Endothelial cell of umbilical vein (primary cell): ENCODE results near the gene ACAD11. TPM values are rescaled to one million over a fixed set of nuclear protein-coding genes. Genes with fewer than 3 reads are reported as not detected.

Experiments used
- BruUV-seq: library from RNA; stranded (reverse); fragments of 400-500 nt; replicated peaks from 2 replicates; lab custom pipeline; 2021; lab: Mats Ljungman, UMichigan
- CTCF ChIA-PET: fragments of 300-600, 350-600 bp; sonication (Branson Sonifier 250); formaldehyde crosslinking; loops from one replicate; lab custom pipeline; 2021; ENCODE audit warnings: antibody characterized with exemption, inconsistent platforms; lab: Charles Lee
- POLR2A ChIA-PET: fragments of 300-600, 350-600 bp; sonication (Branson Sonifier 250); formaldehyde crosslinking; loops from one replicate; lab custom pipeline; 2021; ENCODE audit warnings: antibody characterized with exemption, inconsistent platforms; lab: Charles Lee
- DNase-seq: peaks from one replicate; pipeline ENCODE4 v3.0.0-alpha.2; 2011; ENCODE audit warnings: low read depth, low spot score
- FAIRE-seq: peaks from 2 replicates; lab custom pipeline; 2011; peaks lifted over from hg19 to GRCh38; lab: Jason Lieb, UNC
- H2AFZ ChIP-seq: 2 replicates; pipeline ENCODE4 v1.6.0; 2012; ENCODE audit warnings: low read depth, low read length, control low read depth, inconsistent platforms
- H3K27ac ChIP-seq: 2 replicates; pipeline ENCODE4 v1.5.1; 2011; ENCODE audit warnings: low read depth, mild to moderate bottlenecking, control low read depth, low read length, moderate library complexity; ENCODE audit not compliant: insufficient read depth
- H3K27me3 ChIP-seq, 2 experiments: 2 replicates each; pipeline versions ENCODE4 v1.6.0 to v1.6.1; 2011; ENCODE audit warnings: low read length in 2 of 2, mixed read lengths in 1 of 2; ENCODE audit not compliant: control insufficient read depth in 2 of 2, insufficient read depth in 2 of 2
- H3K36me3 ChIP-seq, 2 experiments: 2 replicates in 1 of 2; 3 replicates in 1 of 2; pipeline ENCODE4 v1.5.1; 2011; ENCODE audit warnings: low read length in 2 of 2, mild to moderate bottlenecking in 1 of 2, moderate library complexity in 1 of 2; ENCODE audit not compliant: control insufficient read depth in 2 of 2, insufficient read depth in 2 of 2; ENCODE audit errors: extremely low read depth in 1 of 2
- H3K4me1 ChIP-seq: 3 replicates; pipeline ENCODE4 v1.5.1; 2011; ENCODE audit warnings: mild to moderate bottlenecking, low read length; ENCODE audit not compliant: control insufficient read depth, insufficient read depth; ENCODE audit errors: extremely low read depth
- H3K4me2 ChIP-seq: 2 replicates; pipeline ENCODE4 v1.6.1; 2011; ENCODE audit warnings: low read length, control low read depth, mixed read lengths; ENCODE audit not compliant: insufficient read depth
- H3K4me3 ChIP-seq, 3 experiments: fragments of 200-600 bp in 1 of 3; sonication (generic), shearing (Covaris generic) in 1 of 3; replicated peaks in 1 of 3; 2 replicates each; pipeline ENCODE4 v1.5.1; 2011 to 2016; ENCODE audit warnings: control low read depth in 3 of 3, low read length in 3 of 3, mild to moderate bottlenecking in 2 of 3, inconsistent platforms in 1 of 3, low read depth in 1 of 3, moderate library complexity in 1 of 3; ENCODE audit not compliant: insufficient read depth in 1 of 3
- H3K79me2 ChIP-seq: 2 replicates; pipeline ENCODE4 v1.6.0; 2012; ENCODE audit warnings: low read length, inconsistent platforms; ENCODE audit not compliant: control insufficient read depth, insufficient read depth
- H3K9ac ChIP-seq: replicated peaks from 2 replicates; pipeline ENCODE3; 2011; ENCODE audit warnings: low read length, control low read depth; ENCODE audit not compliant: insufficient read depth; ENCODE audit errors: extremely low read depth
- H3K9me1 ChIP-seq: replicated peaks from 3 replicates; pipeline ENCODE4 v1.6.0; 2011; ENCODE audit warnings: mild to moderate bottlenecking, low read length; ENCODE audit not compliant: control insufficient read depth, insufficient read depth; ENCODE audit errors: extremely low read depth
- H3K9me3 ChIP-seq: replicated peaks from 2 replicates; pipeline ENCODE4 v1.5.1; 2012; ENCODE audit warnings: low read length, inconsistent platforms; ENCODE audit not compliant: control insufficient read depth, insufficient read depth
- H4K20me1 ChIP-seq: replicated peaks from 2 replicates; pipeline ENCODE3; 2011; ENCODE audit warnings: mild to moderate bottlenecking, low read length; ENCODE audit not compliant: control insufficient read depth, insufficient read depth; ENCODE audit errors: extremely low read depth
- EZH2 ChIP-seq: IDR thresholded peaks from 2 replicates; pipeline ENCODE4 v1.6.1; 2012; ENCODE audit warnings: borderline replicate concordance, low read depth, mild to moderate bottlenecking, moderate library complexity, low read length, inconsistent platforms; ENCODE audit not compliant: severe bottlenecking
- FOS ChIP-seq: IDR thresholded peaks from 2 replicates; pipeline ENCODE4 v1.6.1; 2011; ENCODE audit warnings: mild to moderate bottlenecking, low read length, moderate library complexity, borderline replicate concordance; ENCODE audit not compliant: insufficient read depth
- GATA2 ChIP-seq: IDR thresholded peaks from 2 replicates; pipeline ENCODE4 v1.7.0; 2011; ENCODE audit warnings: low read depth, mild to moderate bottlenecking, moderate library complexity, mixed read lengths, low read length; ENCODE audit not compliant: insufficient read length, insufficient read depth
- JUN ChIP-seq: IDR thresholded peaks from 2 replicates; pipeline ENCODE4 v1.6.1; 2011; ENCODE audit warnings: borderline replicate concordance, low read depth; ENCODE audit not compliant: insufficient read length, insufficient read depth
- MYC ChIP-seq: IDR thresholded peaks from one replicate; pipeline ENCODE4 v1.6.1; 2011; ENCODE audit warnings: mild to moderate bottlenecking, low read depth, low read length
- POLR2A ChIP-seq: IDR thresholded peaks from 2 replicates; pipeline ENCODE4 v1.6.1; 2012; ENCODE audit warnings: low read depth, mild to moderate bottlenecking, control low read depth, low read length
- POLR2AphosphoS5 ChIP-seq: IDR thresholded peaks from 2 replicates; pipeline ENCODE4 v1.6.1; 2012; ENCODE audit warnings: low read depth, mild to moderate bottlenecking, control low read depth, low read length, moderate library complexity; ENCODE audit not compliant: insufficient read depth
- dilution Hi-C: fragments of 300-500 bp; cut with MboI; formaldehyde crosslinking; loops from one replicate; pipeline ENCODE4 v1.15.0; 2019; ENCODE audit warnings: low sequenced_read_pairs; ENCODE audit not compliant: extremely low pct_ligation_motif_present
- intact Hi-C: fragments of 100-400 bp; cut with micrococcal nuclease; formaldehyde crosslinking; loops from one replicate; pipeline ENCODE4 v1.10.0; 2022
- polyA plus RNA-seq, 4 experiments: library from polyadenylated mRNA; depleted of rRNA in 3 of 4; stranded (reverse) in 3 of 4; unstranded in 1 of 4; fragments of >200 nt; gene quantifications; 2 replicates each; pipeline versions ENCODE4 v1.2.1 to v1.2.3, GENCODE V29; 2011 to 2012; ENCODE audit warnings: missing spikeins in 1 of 4
- total RNA-seq: library from RNA; stranded (reverse); gene quantifications from 2 replicates; pipeline ENCODE4 v1.2.3, GENCODE V29; 2021
- TF ChIP-seq, protein P1 (sequence below): IDR thresholded peaks from 2 replicates; pipeline ENCODE4 v1.6.1; 2011; ENCODE audit not compliant: insufficient read depth, insufficient read length
- TF ChIP-seq, protein P2 (sequence below), 2 donors: IDR thresholded peaks; 1 replicate in 1 of 2; 2 replicates in 1 of 2; pipeline ENCODE4 v1.5.1; 2011; ENCODE audit warnings: low read length in 2 of 2, mild to moderate bottlenecking in 2 of 2, moderate library complexity in 2 of 2, control low read depth in 1 of 2, inconsistent platforms in 1 of 2, low read depth in 1 of 2; ENCODE audit not compliant: insufficient read depth in 1 of 2; ENCODE audit errors: extremely low read depth in 1 of 2

Gene ACAD11
- total and polyA plus RNA-seq, 2 donors (not counting 3 experiments of a cell fraction or from before 2014, with no cell fraction given): 9.6 to 17.9 TPM

DNA sequence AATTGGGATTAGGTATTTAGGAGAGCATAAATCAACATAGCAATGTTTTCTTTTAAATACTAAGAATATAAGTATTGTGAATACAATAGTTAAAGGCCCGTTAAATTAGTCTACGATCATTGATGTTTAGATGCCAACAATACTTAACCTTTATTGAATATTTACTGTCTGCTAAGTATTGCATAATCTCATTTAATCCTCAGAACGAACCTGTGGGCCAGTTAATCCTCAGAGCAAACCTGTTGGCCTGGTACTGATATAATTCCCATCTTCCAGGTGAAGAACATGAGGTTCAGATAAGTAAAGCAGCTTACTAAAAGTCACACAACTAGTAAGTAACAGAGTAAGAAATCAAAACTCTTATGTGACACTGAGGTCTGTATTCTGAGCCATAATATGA is 119.9 kb downstream of the ACAD11 start:
- Histone ChIP-seq H3K9me1 (no peaks in the 10 kb centered on the region), H3K4me2 (no peak overlapping the region), H3K79me2 (no peaks in the 10 kb centered on the region), H3K9ac (no peak overlapping the region), H3K27ac (no peak overlapping the region), H3K27me3 (no peaks in the 10 kb centered on the region), H4K20me1 (no peaks in the 10 kb centered on the region), H3K4me1 (peaks cover 21% of the 10 kb centered on the region), H3K9me3 (no peaks in the 10 kb centered on the region), H3K4me3 (no peak overlapping the region), H2AFZ (no peak overlapping the region), H3K36me3 (peaks cover 3 to 8% of the 10 kb centered on the region in 2 experiments)
- FAIRE-seq (no peak), DNase-seq (no peak)
- intact Hi-C loops: no loop called here
- BruUV-seq: no TSS peak
- dilution Hi-C loops: loop anchor here (25.0 kb wide), 1 partner anchor 98 kb away; no protein-coding TSS in a partner anchor
- CTCF ChIA-PET: interaction anchor here (0.7 to 9.8 kb wide), 2 partner anchors 53 to 101 kb away, joined by 3 to 423 read pairs; no protein-coding TSS in a partner anchor
- TF ChIP-seq JUN: no peak
- TF ChIP-seq POLR2A: no peak
- TF ChIP-seq, protein P1, sequence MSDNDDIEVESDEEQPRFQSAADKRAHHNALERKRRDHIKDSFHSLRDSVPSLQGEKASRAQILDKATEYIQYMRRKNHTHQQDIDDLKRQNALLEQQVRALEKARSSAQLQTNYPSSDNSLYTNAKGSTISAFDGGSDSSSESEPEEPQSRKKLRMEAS: no peak
- TF ChIP-seq GATA2: no peak
- TF ChIP-seq FOS: no peak
- TF ChIP-seq, protein P2, sequence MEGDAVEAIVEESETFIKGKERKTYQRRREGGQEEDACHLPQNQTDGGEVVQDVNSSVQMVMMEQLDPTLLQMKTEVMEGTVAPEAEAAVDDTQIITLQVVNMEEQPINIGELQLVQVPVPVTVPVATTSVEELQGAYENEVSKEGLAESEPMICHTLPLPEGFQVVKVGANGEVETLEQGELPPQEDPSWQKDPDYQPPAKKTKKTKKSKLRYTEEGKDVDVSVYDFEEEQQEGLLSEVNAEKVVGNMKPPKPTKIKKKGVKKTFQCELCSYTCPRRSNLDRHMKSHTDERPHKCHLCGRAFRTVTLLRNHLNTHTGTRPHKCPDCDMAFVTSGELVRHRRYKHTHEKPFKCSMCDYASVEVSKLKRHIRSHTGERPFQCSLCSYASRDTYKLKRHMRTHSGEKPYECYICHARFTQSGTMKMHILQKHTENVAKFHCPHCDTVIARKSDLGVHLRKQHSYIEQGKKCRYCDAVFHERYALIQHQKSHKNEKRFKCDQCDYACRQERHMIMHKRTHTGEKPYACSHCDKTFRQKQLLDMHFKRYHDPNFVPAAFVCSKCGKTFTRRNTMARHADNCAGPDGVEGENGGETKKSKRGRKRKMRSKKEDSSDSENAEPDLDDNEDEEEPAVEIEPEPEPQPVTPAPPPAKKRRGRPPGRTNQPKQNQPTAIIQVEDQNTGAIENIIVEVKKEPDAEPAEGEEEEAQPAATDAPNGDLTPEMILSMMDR (IDR thresholded peaks at IDR 0.05; ENCODE audit: extremely low read depth in 1 of 2, insufficient read depth in 1 of 2, low read depth in 1 of 2, low read length in 2 of 2): no peak
- TF ChIP-seq EZH2: no peak
- no peak for TF ChIP-seq POLR2AphosphoS5
- TF ChIP-seq MYC: no peak
- POLR2A ChIA-PET: no interaction called here
